Caco-2 (cell line): ENCODE measurements around the gene LCN2. TPM values are rescaled to one million over a fixed set of nuclear protein-coding genes. Genes with fewer than 3 reads are reported as not detected.

Experiments
- BruUV-seq: library from RNA; stranded (reverse); fragments of 400-500 nt; replicated peaks from 2 replicates; lab custom pipeline; 2021; lab: Mats Ljungman, UMichigan
- CTCF ChIA-PET: fragments of 300-600 bp; sonication (Branson Sonifier 250); formaldehyde crosslinking; loops from one replicate; lab custom pipeline; 2022; ENCODE audit warnings: antibody characterized with exemption; lab: Charles Lee
- POLR2A ChIA-PET: fragments of 300-600 bp; sonication (Branson Sonifier 250); formaldehyde crosslinking; loops from one replicate; lab custom pipeline; 2022; ENCODE audit warnings: antibody characterized with exemption; lab: Charles Lee
- DNase-seq, 2 experiments: peaks; one replicate each; pipeline versions ENCODE4 v3.0.0 to v3.0.0-alpha.2; 2020 to 2022
- H3K27me3 ChIP-seq: replicated peaks from 2 replicates; pipeline ENCODE4 v1.6.0; 2011; ENCODE audit warnings: low read length; ENCODE audit not compliant: control insufficient read depth, insufficient read depth
- H3K36me3 ChIP-seq: 2 replicates; pipeline ENCODE4 v1.5.1; 2011; ENCODE audit warnings: low read length; ENCODE audit not compliant: control insufficient read depth, insufficient read depth
- H3K4me1 ChIP-seq: fragments of 250-450 bp; sonication (Bioruptor Pico); 2 replicates; pipeline ENCODE4 v1.5.1; 2020; ENCODE audit warnings: mild to moderate bottlenecking
- H3K4me3 ChIP-seq: 2 replicates; pipeline ENCODE4 v1.5.1; 2011; ENCODE audit warnings: low read depth, mild to moderate bottlenecking, control low read depth, low read length
- H3K9me3 ChIP-seq: fragments of 250-450 bp; sonication (Bioruptor Pico); 2 replicates; pipeline ENCODE4 v1.5.1; 2020; ENCODE audit warnings: mild to moderate bottlenecking, moderate library complexity
- H3K27ac Mint-ChIP-seq: one replicate; pipeline ENCODE4 v1.8.0; 2022; ENCODE audit warnings: mixed read lengths; ENCODE audit not compliant: unreplicated experiment
- H3K27me3 Mint-ChIP-seq: one replicate; pipeline ENCODE4 v1.8.0; 2022; ENCODE audit warnings: mixed read lengths; ENCODE audit not compliant: insufficient read depth, unreplicated experiment
- H3K36me3 Mint-ChIP-seq: one replicate; pipeline ENCODE4 v1.8.0; 2022; ENCODE audit warnings: mild to moderate bottlenecking, mixed read lengths; ENCODE audit not compliant: insufficient read depth, unreplicated experiment
- H3K4me1 Mint-ChIP-seq: one replicate; pipeline ENCODE4 v1.8.0; 2022; ENCODE audit warnings: low read depth, mixed read lengths; ENCODE audit not compliant: unreplicated experiment
- H3K4me3 Mint-ChIP-seq: one replicate; pipeline ENCODE4 v1.8.0; 2022; ENCODE audit warnings: mild to moderate bottlenecking, moderate library complexity, mixed read lengths; ENCODE audit not compliant: unreplicated experiment
- H3K9me3 Mint-ChIP-seq: one replicate; pipeline ENCODE4 v1.8.0; 2022; ENCODE audit warnings: mixed read lengths; ENCODE audit not compliant: unreplicated experiment
- CTCF ChIP-seq, 2 experiments: fragments of 200-600 bp in 1 of 2; IDR thresholded peaks; 1 replicate in 1 of 2; 2 replicates in 1 of 2; pipeline versions ENCODE4 v1.5.1 to v1.8.0; 2011 to 2022; ENCODE audit warnings: antibody characterized with exemption in 1 of 2, control low read depth in 1 of 2, inconsistent platforms in 1 of 2, low read depth in 1 of 2, low read length in 1 of 2, mild to moderate bottlenecking in 1 of 2, moderate library complexity in 1 of 2; ENCODE audit not compliant: insufficient read depth in 1 of 2, severe bottlenecking in 1 of 2, unreplicated experiment in 1 of 2
- intact Hi-C: fragments of 100-400 bp; cut with micrococcal nuclease; formaldehyde crosslinking; loops from one replicate; pipeline ENCODE4 v1.10.0; 2022; ENCODE audit not compliant: unreplicated experiment
- total RNA-seq: library from RNA; stranded (reverse); gene quantifications from 2 replicates; pipeline ENCODE4 v1.2.3, GENCODE V29; 2022

Gene LCN2
- total RNA-seq, 1 experiment from 2014 or later, result not detected

GRCh38 chr9:128102861-128103588 is 46.2 kb upstream of the LCN2 start:
- H3K4me3 Mint-ChIP-seq, result peak overlapping the region; percentile 42

GRCh38 chr9:128103589-128103962 is 45.7 kb upstream of the LCN2 start:
- Mint-ChIP-seq H3K4me3 (peak overlapping the region; percentile 42), H3K27me3 (no peaks in the 10 kb centered on the region), H3K27ac (peak overlapping the region; percentile 55), H3K36me3 (peaks cover 96% of the 10 kb centered on the region), H3K4me1 (peaks cover 11% of the 10 kb centered on the region), H3K9me3 (no peaks in the 10 kb centered on the region)
- Histone ChIP-seq H3K27me3 (no peaks in the 10 kb centered on the region), H3K4me3 (no peak overlapping the region), H3K36me3 (peaks cover 8% of the 10 kb centered on the region), H3K9me3 (no peaks in the 10 kb centered on the region), H3K4me1 (peaks cover 22% of the 10 kb centered on the region)
- ChIA-PET CTCF (interaction anchor here (1.0 kb wide), 1 partner anchor 11 kb away, joined by 3 read pairs; no protein-coding TSS in a partner anchor), POLR2A (no interaction called here)
- DNase-seq, result peak in 1 of 2 experiments; percentile 56
- TF ChIP-seq CTCF (IDR thresholded peaks at IDR 0.05; ENCODE audit: insufficient read depth in 1 of 2, low read depth in 1 of 2, low read length in 1 of 2, severe bottlenecking in 1 of 2, unreplicated experiment in 1 of 2), result peak; percentile 38 to 58
- intact Hi-C loops, result no loop called here
- no TSS peak for BruUV-seq

More at GRCh38 chr9:128102861-128103588, 46.2 kb upstream of the LCN2 start:
- Mint-ChIP-seq H3K27ac (peak overlapping the region; percentile 55), H3K36me3 (peaks cover 96% of the 10 kb centered on the region), H3K4me1 (peaks cover 10% of the 10 kb centered on the region), H3K9me3 (no peaks in the 10 kb centered on the region), H3K27me3 (no peaks in the 10 kb centered on the region)
- Histone ChIP-seq H3K4me3 (no peak overlapping the region), H3K27me3 (no peaks in the 10 kb centered on the region), H3K4me1 (peaks cover 21% of the 10 kb centered on the region), H3K36me3 (peaks cover 8% of the 10 kb centered on the region; the same call in 1 of the 2 replicates), H3K9me3 (no peaks in the 10 kb centered on the region)
- DNase-seq, result no peak
- POLR2A ChIA-PET, result no interaction called here
- intact Hi-C loops, result no loop called here
- CTCF ChIA-PET, result interaction anchor here (1.0 kb wide), 1 partner anchor 12 kb away, joined by 3 read pairs; no protein-coding TSS in a partner anchor
- no TSS peak for BruUV-seq
- TF ChIP-seq CTCF (IDR thresholded peaks at IDR 0.05; ENCODE audit: insufficient read depth in 1 of 2, low read depth in 1 of 2, low read length in 1 of 2, severe bottlenecking in 1 of 2, unreplicated experiment in 1 of 2), result no peak

GRCh38 chr9:128104171-128104618 is 45.1 kb upstream of the LCN2 start:
- Histone ChIP-seq H3K27me3 (no peaks in the 10 kb centered on the region), H3K4me3 (no peak overlapping the region), H3K9me3 (no peaks in the 10 kb centered on the region), H3K4me1 (peaks cover 21% of the 10 kb centered on the region), H3K36me3 (peaks cover 8% of the 10 kb centered on the region)
- TF ChIP-seq CTCF (IDR thresholded peaks at IDR 0.05; ENCODE audit: insufficient read depth in 1 of 2, low read depth in 1 of 2, low read length in 1 of 2, severe bottlenecking in 1 of 2, unreplicated experiment in 1 of 2), result peak in 1 of 2 experiments; percentile 9
- H3K4me1 Mint-ChIP-seq, result peaks cover 11% of the 10 kb centered on the region
- no peak overlapping the region for H3K4me3 Mint-ChIP-seq
- H3K9me3 Mint-ChIP-seq, result no peaks in the 10 kb centered on the region
- no peaks in the 10 kb centered on the region for H3K27me3 Mint-ChIP-seq
- intact Hi-C loops, result no loop called here
- DNase-seq, result peak in 1 of 2 experiments; percentile 49
- POLR2A ChIA-PET, result no interaction called here
- CTCF ChIA-PET, result interaction anchor here (0.6 to 0.7 kb wide), 2 partner anchors 13 to 205 kb away, joined by 4 to 6 read pairs; partner anchors contain the start of gene ST6GALNAC6
- peaks cover 96% of the 10 kb centered on the region for H3K36me3 Mint-ChIP-seq
- no peak overlapping the region for H3K27ac Mint-ChIP-seq
- BruUV-seq, result no TSS peak
